Measurements from ENCODE around the gene NFE2.

The NFE2 gene

GRCh38 chr12:54280468-54281260 is 20.2 kb downstream of the NFE2 start, which contains the start of gene HNRNPA1:
TSS of gene HNRNPA1 (plus strand) at chr12:54280726. CDS start at chr12:54280808, 82 bp downstream.
- in situ Hi-C loops (cut with MboI; ENCODE audit: low sequenced_read_pairs, unreplicated experiment), result no loop called here
- peak; percentile 91 for DNase-seq (ENCODE audit: low spot score)

GRCh38 chr12:54279632-54280467 is 21.0 kb downstream of the NFE2 start, which contains the start of gene CBX5:
TSS of gene CBX5 (minus strand) at chr12:54280122. CDS start at chr12:54257650, 22,472 bp downstream.
- TF ChIP-seq CTCF (IDR thresholded peaks at IDR 0.05; ENCODE audit: borderline replicate concordance, control extremely low read depth, extremely low read depth, insufficient read depth, missing control alignments), result no peak
- in situ Hi-C loops (cut with MboI; ENCODE audit: low sequenced_read_pairs, unreplicated experiment), result no loop called here
- peak; percentile 94 for DNase-seq (ENCODE audit: low spot score)

More at GRCh38 chr12:54280468-54281260, 20.2 kb downstream of the NFE2 start, which contains the start of gene HNRNPA1:
- no peak for TF ChIP-seq CTCF (IDR thresholded peaks at IDR 0.05; ENCODE audit: borderline replicate concordance, control extremely low read depth, extremely low read depth, insufficient read depth, missing control alignments)

- no peak for TF ChIP-seq CTCF (IDR thresholded peaks at IDR 0.05; ENCODE audit: borderline replicate concordance, control extremely low read depth, extremely low read depth, insufficient read depth, missing control alignments)
- in situ Hi-C loops (cut with MboI; ENCODE audit: low sequenced_read_pairs, unreplicated experiment), result no loop called here
- no peak for DNase-seq (ENCODE audit: low spot score)
These were observed 21.6 kb downstream of the NFE2 start for GRCh38 chr12:54279227-54279631.

GRCh38 chr12:54277823-54278276 is 23.0 kb downstream of the NFE2 start:
- no peak for DNase-seq (ENCODE audit: low spot score)
- in situ Hi-C loops (cut with MboI; ENCODE audit: low sequenced_read_pairs, unreplicated experiment), result no loop called here
- TF ChIP-seq CTCF (IDR thresholded peaks at IDR 0.05; ENCODE audit: borderline replicate concordance, control extremely low read depth, extremely low read depth, insufficient read depth, missing control alignments), result no peak

GRCh38 chr12:54276368-54276767 is 24.4 kb downstream of the NFE2 start:
- in situ Hi-C loops (cut with MboI; ENCODE audit: low sequenced_read_pairs, unreplicated experiment), result no loop called here

More at GRCh38 chr12:54276368-54276767, 24.4 kb downstream of the NFE2 start:
- TF ChIP-seq CTCF (IDR thresholded peaks at IDR 0.05; ENCODE audit: borderline replicate concordance, control extremely low read depth, extremely low read depth, insufficient read depth, missing control alignments), result no peak
- DNase-seq (ENCODE audit: low spot score), result no peak

Measured in GM13976 (cell line).